ENCODE results near the gene PFDN5. TPM values are rescaled to one million over a fixed set of nuclear protein-coding genes. Genes with fewer than 3 reads are reported as not detected.

Gene PFDN5
- total and polyA plus RNA-seq, 9 of the 15 experiments (the other 6 are each of a cell fraction or from before 2014, with no cell fraction given), result 361 to 1,636 (median 742) TPM

DNA sequence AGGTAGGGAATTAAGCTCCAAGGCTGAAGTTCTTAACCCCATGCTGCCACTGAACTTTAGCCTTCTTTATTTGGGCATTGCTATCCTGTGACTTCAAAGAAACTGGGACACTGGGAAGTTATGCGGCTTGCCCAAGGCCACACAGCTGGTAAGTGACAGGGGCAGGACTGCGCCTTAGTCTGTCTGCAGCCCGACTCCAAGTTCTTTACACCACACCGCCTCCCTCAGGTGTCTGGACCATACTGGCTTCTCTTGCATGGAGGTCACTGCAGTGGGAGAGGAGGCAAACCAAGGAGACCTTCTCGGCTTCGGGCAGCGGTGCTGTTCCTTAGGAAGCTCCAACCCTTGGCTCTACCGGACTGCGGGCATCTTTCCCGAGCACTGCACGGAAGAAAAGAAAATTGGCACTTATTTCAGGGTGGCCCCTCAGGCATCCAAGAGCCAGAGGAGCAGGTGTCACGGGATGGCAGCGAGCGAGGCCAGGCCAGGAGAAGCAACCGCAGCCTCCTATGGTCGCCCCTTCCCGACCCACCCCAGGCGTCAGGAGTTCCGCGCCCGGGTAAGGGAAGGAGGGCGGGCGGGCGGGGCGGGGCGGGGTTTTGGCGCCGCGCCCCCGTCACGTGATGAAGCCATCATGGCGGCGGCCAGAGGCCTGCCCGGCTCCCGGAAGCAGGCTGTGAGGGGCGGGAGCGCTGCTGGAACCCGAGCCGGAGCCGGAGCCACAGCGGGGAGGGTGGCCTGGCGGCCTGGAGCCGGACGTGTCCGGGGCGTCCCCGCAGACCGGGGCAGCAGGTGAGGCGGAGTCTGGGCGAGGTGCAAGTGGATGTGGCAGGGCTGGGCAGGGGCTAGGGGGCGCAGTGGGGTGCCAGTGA, 43.6 kb upstream of the PFDN5 start (continued):
- TF ChIP-seq, protein P1, sequence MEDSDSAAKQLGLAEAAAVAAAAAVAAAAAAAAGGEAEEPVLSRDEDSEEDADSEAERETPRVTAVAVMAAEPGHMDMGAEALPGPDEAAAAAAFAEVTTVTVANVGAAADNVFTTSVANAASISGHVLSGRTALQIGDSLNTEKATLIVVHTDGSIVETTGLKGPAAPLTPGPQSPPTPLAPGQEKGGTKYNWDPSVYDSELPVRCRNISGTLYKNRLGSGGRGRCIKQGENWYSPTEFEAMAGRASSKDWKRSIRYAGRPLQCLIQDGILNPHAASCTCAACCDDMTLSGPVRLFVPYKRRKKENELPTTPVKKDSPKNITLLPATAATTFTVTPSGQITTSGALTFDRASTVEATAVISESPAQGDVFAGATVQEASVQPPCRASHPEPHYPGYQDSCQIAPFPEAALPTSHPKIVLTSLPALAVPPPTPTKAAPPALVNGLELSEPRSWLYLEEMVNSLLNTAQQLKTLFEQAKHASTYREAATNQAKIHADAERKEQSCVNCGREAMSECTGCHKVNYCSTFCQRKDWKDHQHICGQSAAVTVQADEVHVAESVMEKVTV (CRISPR knock-in tag; IDR thresholded peaks at IDR 0.05), result peak; percentile 40; the same call in 1 of the 2 replicates
- TF ChIP-seq, protein P2, sequence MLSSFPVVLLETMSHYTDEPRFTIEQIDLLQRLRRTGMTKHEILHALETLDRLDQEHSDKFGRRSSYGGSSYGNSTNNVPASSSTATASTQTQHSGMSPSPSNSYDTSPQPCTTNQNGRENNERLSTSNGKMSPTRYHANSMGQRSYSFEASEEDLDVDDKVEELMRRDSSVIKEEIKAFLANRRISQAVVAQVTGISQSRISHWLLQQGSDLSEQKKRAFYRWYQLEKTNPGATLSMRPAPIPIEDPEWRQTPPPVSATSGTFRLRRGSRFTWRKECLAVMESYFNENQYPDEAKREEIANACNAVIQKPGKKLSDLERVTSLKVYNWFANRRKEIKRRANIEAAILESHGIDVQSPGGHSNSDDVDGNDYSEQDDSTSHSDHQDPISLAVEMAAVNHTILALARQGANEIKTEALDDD (IDR thresholded peaks at IDR 0.05), result peak; percentile 38; the same call in 1 of the 2 replicates
- no peak for TF ChIP-seq NFXL1 (CRISPR knock-in tag; IDR thresholded peaks at IDR 0.05)
- no peak for TF ChIP-seq ZNF3 (CRISPR knock-in tag; IDR thresholded peaks at IDR 0.05)
- no peak for TF ChIP-seq EGR1 (conservative IDR thresholded peaks at IDR 0.05)
- TF ChIP-seq NONO (IDR thresholded peaks at IDR 0.05; ENCODE audit: low read depth in 2 of 2, low read length in 1 of 2), result peak in 1 of 2 experiments; percentile 71; a peak in 2 of 4 replicates
- peak; percentile 89 for TF ChIP-seq SAP30 (IDR thresholded peaks at IDR 0.05; ENCODE audit: borderline replicate concordance, insufficient read depth, low read depth, low read length, poor library complexity, severe bottlenecking)
- TF ChIP-seq, protein P3, sequence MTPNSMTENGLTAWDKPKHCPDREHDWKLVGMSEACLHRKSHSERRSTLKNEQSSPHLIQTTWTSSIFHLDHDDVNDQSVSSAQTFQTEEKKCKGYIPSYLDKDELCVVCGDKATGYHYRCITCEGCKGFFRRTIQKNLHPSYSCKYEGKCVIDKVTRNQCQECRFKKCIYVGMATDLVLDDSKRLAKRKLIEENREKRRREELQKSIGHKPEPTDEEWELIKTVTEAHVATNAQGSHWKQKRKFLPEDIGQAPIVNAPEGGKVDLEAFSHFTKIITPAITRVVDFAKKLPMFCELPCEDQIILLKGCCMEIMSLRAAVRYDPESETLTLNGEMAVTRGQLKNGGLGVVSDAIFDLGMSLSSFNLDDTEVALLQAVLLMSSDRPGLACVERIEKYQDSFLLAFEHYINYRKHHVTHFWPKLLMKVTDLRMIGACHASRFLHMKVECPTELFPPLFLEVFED (CRISPR knock-in tag; conservative IDR thresholded peaks at IDR 0.05), result no peak
- 0 out of 2 replicates have a peak, but pooled peaks have one; percentile 15 for TF ChIP-seq SMAD4 (CRISPR knock-in tag; conservative IDR thresholded peaks at IDR 0.05)
- TF ChIP-seq MAFG (tag; conservative IDR thresholded peaks at IDR 0.05), result no peak
- peak; percentile 73 to 97 (median 94) for TF ChIP-seq YY1 (IDR thresholded peaks at IDR 0.05; ENCODE audit: borderline replicate concordance in 1 of 3, control insufficient read depth in 1 of 3, extremely low read depth in 1 of 3, insufficient read depth in 3 of 3, insufficient read length in 1 of 3, insufficient replicate concordance in 2 of 3, low read depth in 1 of 3, low read length in 2 of 3)
- TF ChIP-seq PHB2 (IDR thresholded peaks at IDR 0.05; ENCODE audit: low read depth), result no peak
- TF ChIP-seq, protein P4, sequence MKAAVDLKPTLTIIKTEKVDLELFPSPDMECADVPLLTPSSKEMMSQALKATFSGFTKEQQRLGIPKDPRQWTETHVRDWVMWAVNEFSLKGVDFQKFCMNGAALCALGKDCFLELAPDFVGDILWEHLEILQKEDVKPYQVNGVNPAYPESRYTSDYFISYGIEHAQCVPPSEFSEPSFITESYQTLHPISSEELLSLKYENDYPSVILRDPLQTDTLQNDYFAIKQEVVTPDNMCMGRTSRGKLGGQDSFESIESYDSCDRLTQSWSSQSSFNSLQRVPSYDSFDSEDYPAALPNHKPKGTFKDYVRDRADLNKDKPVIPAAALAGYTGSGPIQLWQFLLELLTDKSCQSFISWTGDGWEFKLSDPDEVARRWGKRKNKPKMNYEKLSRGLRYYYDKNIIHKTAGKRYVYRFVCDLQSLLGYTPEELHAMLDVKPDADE (conservative IDR thresholded peaks at IDR 0.05; ENCODE audit: control insufficient read depth, low read depth, low read length), result peak; percentile 92
- 0 out of 2 replicates have a peak, but pooled peaks have one; percentile 16 for TF ChIP-seq ATF7 (IDR thresholded peaks at IDR 0.05)
- TF ChIP-seq RCOR1 (IDR thresholded peaks at IDR 0.05; ENCODE audit: borderline replicate concordance in 1 of 2, low read depth in 2 of 2, low read length in 2 of 2), result 0 out of 4 replicates have a peak, but pooled peaks of 1 of the 2 experiments have one; percentile 14
- no peak; the same call in 1 of the 2 replicates for TF ChIP-seq CREB1 (IDR thresholded peaks at IDR 0.05)
- peak; percentile 25; the same call in 1 of the 2 replicates for TF ChIP-seq CREB1 (CRISPR knock-in tag; IDR thresholded peaks at IDR 0.05)
- TF ChIP-seq, protein P5, sequence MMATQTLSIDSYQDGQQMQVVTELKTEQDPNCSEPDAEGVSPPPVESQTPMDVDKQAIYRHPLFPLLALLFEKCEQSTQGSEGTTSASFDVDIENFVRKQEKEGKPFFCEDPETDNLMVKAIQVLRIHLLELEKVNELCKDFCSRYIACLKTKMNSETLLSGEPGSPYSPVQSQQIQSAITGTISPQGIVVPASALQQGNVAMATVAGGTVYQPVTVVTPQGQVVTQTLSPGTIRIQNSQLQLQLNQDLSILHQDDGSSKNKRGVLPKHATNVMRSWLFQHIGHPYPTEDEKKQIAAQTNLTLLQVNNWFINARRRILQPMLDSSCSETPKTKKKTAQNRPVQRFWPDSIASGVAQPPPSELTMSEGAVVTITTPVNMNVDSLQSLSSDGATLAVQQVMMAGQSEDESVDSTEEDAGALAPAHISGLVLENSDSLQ (IDR thresholded peaks at IDR 0.05), result peak; percentile 63

All from K562 (cell line).